Measurements from ENCODE around the gene PACS2. TPM values are rescaled to one million over a fixed set of nuclear protein-coding genes. Genes with fewer than 3 reads are reported as not detected.

The PACS2 gene
- total and polyA plus RNA-seq, 2 experiments from 2014 or later, result 41.1 to 54.5 TPM

DNA sequence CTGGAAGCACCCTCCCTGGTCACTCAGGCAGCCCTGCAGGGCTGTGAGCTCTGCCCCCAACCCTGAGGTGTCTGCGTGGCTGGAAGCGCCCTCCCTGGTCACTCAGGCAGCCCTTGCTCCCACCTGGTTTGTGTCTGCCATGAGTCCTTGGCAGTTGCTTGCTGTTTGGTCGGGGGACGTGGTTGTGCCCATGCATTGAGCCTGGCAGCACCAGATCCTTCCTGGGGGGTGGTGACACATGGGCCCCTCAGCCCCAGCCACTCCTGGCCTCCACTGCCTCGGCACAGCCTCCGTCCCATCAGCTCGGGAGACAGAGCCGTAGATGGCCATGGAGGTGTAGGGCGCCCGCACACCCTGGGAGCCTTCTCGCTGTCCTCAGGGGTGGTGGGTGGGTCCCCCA is 124.6 kb downstream of the PACS2 start:
- H3K27ac ChIP-seq, result no peak overlapping the region
- DNase-seq (ENCODE audit: low spot score), result no peak
- no peaks in the 10 kb centered on the region for H3K9me3 ChIP-seq (ENCODE audit: low read depth)
- no peak overlapping the region for H2AFZ ChIP-seq
- H3K4me2 ChIP-seq, result no peak overlapping the region
- H3K4me3 ChIP-seq, result no peak overlapping the region
- no peak for TF ChIP-seq EZH2phosphoT487 (IDR thresholded peaks at IDR 0.05; ENCODE audit: low read depth, severe bottlenecking, unreplicated experiment)
- no peak for TF ChIP-seq EZH2 (IDR thresholded peaks at IDR 0.05; ENCODE audit: borderline replicate concordance)
- TF ChIP-seq CTCF (IDR thresholded peaks at IDR 0.05; ENCODE audit: poor library complexity), result no peak
- no peaks in the 10 kb centered on the region for H3K9me2 ChIP-seq (replicated peaks; ENCODE audit: insufficient read depth)
- H3K79me2 ChIP-seq, result peaks cover 40% of the 10 kb centered on the region
- H3K4me1 ChIP-seq (ENCODE audit: insufficient read depth), result no peaks in the 10 kb centered on the region
- no peaks in the 10 kb centered on the region for H3K27me3 ChIP-seq
- H3K36me3 ChIP-seq (replicated peaks; ENCODE audit: insufficient read depth, low read depth), result no peaks in the 10 kb centered on the region
- WGBS (ENCODE audit: low lambda C conversion rate, missing lambda C conversion rate), result 94% methylated on average over 11 of the region's 11 CpGs
- H4K20me1 ChIP-seq (ENCODE audit: insufficient read depth, poor library complexity, severe bottlenecking), result peaks cover 22% of the 10 kb centered on the region

DNA sequence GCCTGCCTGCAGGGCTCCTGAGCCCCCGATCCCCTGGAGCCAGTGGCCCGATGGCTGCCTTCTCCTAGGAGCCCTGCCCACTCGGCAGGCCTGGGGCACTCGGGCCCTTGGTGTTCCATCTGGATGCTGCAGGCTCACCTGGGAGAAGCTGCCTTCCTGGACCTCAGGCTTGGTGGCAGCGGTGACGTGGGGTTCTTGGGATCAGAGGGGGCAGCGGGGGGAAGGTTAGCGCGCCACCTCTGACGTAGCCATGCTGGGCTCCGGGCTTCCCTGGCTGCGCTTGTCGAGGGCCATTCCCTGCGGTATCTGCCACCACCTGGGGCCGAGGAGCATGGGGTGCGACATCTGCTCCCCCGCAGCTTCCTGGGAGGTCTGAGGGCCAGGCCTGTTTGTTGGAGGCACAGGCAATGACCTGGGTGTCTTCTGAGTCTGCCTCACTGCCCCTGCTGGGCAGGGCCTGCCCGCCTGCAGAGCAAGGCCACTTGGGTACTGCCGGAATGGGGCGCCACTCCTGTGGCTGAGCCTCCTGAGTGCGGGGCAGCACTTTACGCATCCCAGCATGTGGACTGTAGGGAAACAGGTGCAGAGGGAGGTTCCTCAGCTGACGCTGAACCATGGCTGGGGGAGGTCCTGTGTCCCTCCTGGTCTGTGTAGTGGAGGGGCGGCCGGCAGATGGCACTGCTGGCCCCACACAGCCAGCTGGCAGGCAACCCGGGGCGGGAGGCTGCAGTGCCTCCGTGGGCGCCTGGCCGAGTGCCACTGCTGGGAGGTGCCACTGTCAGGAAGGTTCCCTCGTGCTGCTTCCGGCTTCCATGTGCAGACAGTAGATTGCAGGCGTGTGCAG is 125.4 kb downstream of the PACS2 start:
- Histone ChIP-seq H3K27ac (no peak overlapping the region), H3K9me2 (replicated peaks; ENCODE audit: insufficient read depth) (no peaks in the 10 kb centered on the region), H3K4me3 (no peak overlapping the region), H3K79me2 (peaks cover 33% of the 10 kb centered on the region), H2AFZ (no peak overlapping the region), H4K20me1 (ENCODE audit: insufficient read depth, poor library complexity, severe bottlenecking) (peaks cover 22% of the 10 kb centered on the region), H3K4me2 (no peak overlapping the region), H3K36me3 (replicated peaks; ENCODE audit: insufficient read depth, low read depth) (no peaks in the 10 kb centered on the region), H3K27me3 (no peaks in the 10 kb centered on the region), H3K9me3 (ENCODE audit: low read depth) (no peaks in the 10 kb centered on the region), H3K4me1 (ENCODE audit: insufficient read depth) (no peaks in the 10 kb centered on the region)
- TF ChIP-seq EZH2phosphoT487 (IDR thresholded peaks at IDR 0.05; ENCODE audit: low read depth, severe bottlenecking, unreplicated experiment) (no peak), CTCF (IDR thresholded peaks at IDR 0.05; ENCODE audit: poor library complexity) (no peak), EZH2 (IDR thresholded peaks at IDR 0.05; ENCODE audit: borderline replicate concordance) (no peak)
- 92% methylated on average over 26 of the region's 33 CpGs for WGBS (ENCODE audit: low lambda C conversion rate, missing lambda C conversion rate)
- DNase-seq (ENCODE audit: low spot score), result no peak

- Histone ChIP-seq H4K20me1 (ENCODE audit: insufficient read depth, poor library complexity, severe bottlenecking) (peaks cover 22% of the 10 kb centered on the region), H2AFZ (no peak overlapping the region), H3K9me2 (replicated peaks; ENCODE audit: insufficient read depth) (no peaks in the 10 kb centered on the region), H3K27ac (no peak overlapping the region), H3K4me1 (ENCODE audit: insufficient read depth) (no peaks in the 10 kb centered on the region), H3K4me2 (no peak overlapping the region), H3K27me3 (no peaks in the 10 kb centered on the region), H3K36me3 (replicated peaks; ENCODE audit: insufficient read depth, low read depth) (no peaks in the 10 kb centered on the region), H3K79me2 (peaks cover 27% of the 10 kb centered on the region), H3K4me3 (no peak overlapping the region), H3K9me3 (ENCODE audit: low read depth) (no peaks in the 10 kb centered on the region)
- WGBS (ENCODE audit: low lambda C conversion rate, missing lambda C conversion rate), result 98% methylated on average over 15 of the region's 15 CpGs
- DNase-seq (ENCODE audit: low spot score), result no peak
- no peak for TF ChIP-seq EZH2phosphoT487 (IDR thresholded peaks at IDR 0.05; ENCODE audit: low read depth, severe bottlenecking, unreplicated experiment)
- no peak for TF ChIP-seq EZH2 (IDR thresholded peaks at IDR 0.05; ENCODE audit: borderline replicate concordance)
- TF ChIP-seq CTCF (IDR thresholded peaks at IDR 0.05; ENCODE audit: poor library complexity), result no peak
Observed at GRCh38 chr14:105440554-105440900, 126.0 kb downstream of the PACS2 start.
